H7 (cell line): ENCODE results near the gene EXD3. TPM values are rescaled to one million over a fixed set of nuclear protein-coding genes. Genes with fewer than 3 reads are reported as not detected.

Experiments
- DNase-seq: peaks from one replicate; pipeline ENCODE4 v3.0.0; 2012
- H3K27me3 ChIP-seq: 2 replicates; pipeline ENCODE4 v1.6.0; 2011; ENCODE audit warnings: mild to moderate bottlenecking, low read length; ENCODE audit not compliant: control insufficient read depth, insufficient read depth
- H3K36me3 ChIP-seq: replicated peaks from 2 replicates; pipeline ENCODE4 v1.5.1; 2011; ENCODE audit warnings: low read length; ENCODE audit not compliant: control insufficient read depth, insufficient read depth
- H3K4me3 ChIP-seq: 2 replicates; pipeline ENCODE4 v1.5.1; 2011; ENCODE audit warnings: low read depth, mild to moderate bottlenecking, control low read depth, low read length, moderate library complexity; ENCODE audit not compliant: insufficient read depth
- total RNA-seq: library from RNA; depleted of rRNA; stranded (reverse); fragments of >200 nt; shearing (Covaris generic); gene quantifications from 2 replicates; pipeline ENCODE4 v1.2.3, GENCODE V29; 2014

Gene EXD3
- total RNA-seq, 1 experiment from 2014 or later: 7.0 TPM

DNA sequence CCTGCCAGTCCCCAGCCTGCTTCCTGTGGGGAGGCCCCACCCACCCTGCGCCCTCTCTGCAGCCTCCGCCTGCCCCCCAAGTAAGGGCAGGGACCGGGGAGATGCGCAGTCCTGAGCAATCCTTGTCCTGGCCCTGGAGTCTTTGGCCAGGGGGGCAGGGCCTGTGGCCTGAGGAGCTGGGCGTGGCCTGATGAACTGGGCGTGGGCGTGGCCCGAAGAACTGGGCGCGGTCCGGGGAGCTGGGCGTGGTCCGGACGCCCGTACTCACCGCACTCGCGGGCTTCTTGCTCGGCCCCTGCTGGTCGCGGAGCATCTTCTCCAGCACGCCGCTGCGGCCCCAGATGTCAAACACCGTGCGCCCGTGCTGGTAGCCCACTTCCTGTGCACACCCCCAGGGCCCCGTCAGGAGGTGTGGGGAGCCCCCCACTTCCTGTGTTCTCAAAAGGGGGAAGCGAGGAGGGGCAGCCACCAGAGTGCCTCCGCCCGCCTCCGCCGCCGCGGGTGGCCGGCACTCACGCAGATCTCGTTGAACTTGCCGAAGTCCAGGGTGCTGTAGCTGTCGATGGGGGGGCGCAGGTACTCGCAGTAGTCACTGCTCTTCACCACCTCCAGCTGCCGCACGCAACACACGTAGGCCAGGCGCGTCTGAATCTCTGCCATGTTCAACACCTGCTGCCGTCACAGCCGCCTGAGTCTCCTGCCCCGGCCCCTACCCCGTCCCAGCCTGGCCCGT lies 38.9 kb upstream of the EXD3 start:
- peak; percentile 97 for DNase-seq
- Histone ChIP-seq H3K36me3 (peaks cover 1% of the 10 kb centered on the region; the same call in 1 of the 2 replicates), H3K4me3 (peak overlapping the region; percentile 16; the same call in 1 of the 2 replicates), H3K27me3 (peaks cover 22% of the 10 kb centered on the region)

DNA sequence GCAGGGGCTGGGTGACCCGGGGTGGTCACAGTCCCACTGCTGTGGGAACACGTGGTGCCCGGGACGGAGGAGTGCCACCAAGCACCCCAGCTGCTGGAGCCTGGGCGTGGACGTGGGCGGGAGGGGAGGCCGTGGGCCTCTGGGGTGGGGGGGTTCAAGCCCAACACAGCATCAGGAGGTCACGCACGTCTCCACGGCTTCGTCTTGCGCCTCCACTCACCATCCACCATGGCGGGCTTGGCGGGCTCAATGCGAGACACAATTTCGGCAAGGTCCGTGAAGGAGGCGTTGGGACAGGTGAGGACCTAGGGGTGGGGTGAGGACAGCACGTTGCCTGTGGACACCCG lies 38.3 kb upstream of the EXD3 start:
- H3K36me3 ChIP-seq: peaks cover 4% of the 10 kb centered on the region
- no peak for DNase-seq
- peaks cover 22% of the 10 kb centered on the region for H3K27me3 ChIP-seq
- no peak overlapping the region for H3K4me3 ChIP-seq

DNA sequence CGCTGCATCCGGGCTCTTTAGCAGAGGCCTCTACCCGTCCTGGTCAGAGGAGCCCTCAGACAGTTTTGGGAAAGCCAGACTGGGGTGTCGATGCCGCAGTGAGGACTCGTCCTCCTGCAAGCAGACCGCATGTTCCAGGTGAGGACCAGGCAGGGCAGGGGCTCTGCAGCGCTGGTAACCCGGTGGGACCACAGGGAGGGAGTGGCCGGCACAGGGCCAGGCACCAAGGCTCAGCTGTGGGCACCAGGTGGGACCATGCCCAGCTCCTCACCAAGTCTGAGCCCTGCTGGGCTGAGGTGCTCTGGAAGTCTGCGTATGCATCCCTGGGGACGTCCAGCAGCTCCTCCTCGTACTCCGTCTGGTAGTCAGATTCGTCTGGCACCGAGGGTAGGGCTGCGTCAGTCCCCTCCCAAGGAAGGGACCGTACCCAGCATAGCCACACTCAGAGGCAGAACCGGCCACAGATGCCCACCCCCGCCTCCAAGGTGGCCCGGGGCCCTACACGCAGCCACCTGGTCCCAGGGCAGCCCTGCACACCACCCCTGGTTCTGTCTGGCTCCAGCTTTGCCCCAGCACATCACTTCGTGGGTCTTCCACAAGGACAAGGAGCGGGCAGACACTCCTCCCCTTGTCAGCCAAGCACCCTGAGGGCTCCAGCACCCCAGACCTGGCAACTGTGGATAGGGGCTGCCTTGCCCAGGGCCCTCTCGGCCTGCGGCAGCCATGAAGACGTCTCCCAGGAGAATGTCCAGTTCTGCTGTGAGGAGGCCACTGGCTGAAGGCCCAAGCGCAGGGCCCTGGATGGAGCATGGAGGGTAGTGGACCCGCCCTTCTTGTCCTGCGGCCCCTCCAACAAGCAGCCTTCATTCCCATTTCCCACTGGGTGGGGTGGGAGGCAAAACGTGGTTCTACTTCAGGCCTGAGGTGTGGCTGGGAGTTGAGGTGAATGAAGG lies 37.7 kb upstream of the EXD3 start:
- Histone ChIP-seq H3K36me3 (peaks cover 10% of the 10 kb centered on the region), H3K27me3 (peaks cover 22% of the 10 kb centered on the region), H3K4me3 (no peak overlapping the region)
- DNase-seq: peak; percentile 59

DNA sequence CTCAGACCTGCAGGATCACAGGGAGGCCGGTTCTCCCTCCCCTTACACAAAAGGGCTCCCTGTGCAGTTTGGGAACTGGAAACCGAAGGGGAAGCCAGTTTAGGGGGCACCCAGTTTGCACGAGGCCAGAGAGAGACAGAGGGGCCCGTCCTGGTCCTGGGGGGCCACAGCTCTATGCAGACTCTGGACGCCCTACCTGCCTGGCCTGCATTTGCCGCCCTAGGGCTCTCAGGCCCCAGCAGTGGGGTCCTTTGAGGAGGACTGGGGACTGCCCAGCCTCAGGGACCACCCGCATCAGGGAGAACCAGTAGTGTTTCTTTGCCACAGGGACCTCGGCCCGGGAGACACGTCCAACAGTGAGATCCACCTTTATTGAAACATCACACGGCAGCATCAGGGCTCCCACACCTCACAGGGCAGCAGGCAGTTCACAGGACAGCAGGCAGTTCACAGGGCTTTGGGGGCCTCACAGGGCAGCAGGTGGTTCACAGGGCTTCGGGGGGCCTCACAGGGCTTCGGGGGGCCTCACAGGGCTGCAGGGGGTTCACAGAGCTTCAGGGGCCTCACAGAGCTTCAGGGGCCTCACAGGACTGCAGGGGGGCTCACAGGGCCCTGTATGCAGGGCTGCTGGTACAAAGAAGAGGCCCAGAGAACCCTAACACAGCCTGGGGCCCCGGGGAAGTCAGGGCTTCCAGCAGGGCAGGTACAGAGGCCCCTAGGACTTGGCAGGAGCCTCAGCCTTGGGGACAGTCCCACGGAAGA lies 36.8 kb upstream of the EXD3 start:
- DNase-seq: peak; percentile 71
- Histone ChIP-seq H3K36me3 (peaks cover 10% of the 10 kb centered on the region), H3K27me3 (peaks cover 22% of the 10 kb centered on the region), H3K4me3 (no peak overlapping the region)

DNA sequence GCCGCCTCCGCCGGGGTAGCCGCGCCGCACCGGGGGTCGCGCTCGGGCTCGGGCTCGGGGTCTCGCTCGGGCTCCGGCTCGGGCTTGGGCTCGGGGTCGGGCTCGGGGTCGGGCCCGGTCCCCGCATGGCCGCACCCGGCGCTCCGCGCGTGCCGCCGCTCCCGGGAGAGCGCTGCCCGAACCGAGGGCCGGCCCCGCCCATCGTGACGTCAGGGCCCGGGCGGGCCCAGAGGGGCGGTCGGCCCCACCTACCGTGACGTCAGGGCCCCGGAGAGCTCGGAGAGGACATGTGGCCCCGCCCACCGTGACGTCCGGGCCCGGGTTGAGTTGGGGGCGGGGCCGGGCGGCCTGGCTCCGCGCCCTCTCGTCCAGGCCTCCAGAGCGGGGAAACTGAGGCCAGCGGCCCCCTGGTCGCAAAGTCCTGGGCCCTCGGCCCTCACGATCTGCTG lies 36.2 kb upstream of the EXD3 start, which contains the start of gene NSMF:
TSS of gene NSMF (minus strand) at position 183 of the 449 bp plus-strand sequence. CDS start 232 bp downstream, outside the sequence.
- DNase-seq: peak; percentile 100
- H3K4me3 ChIP-seq: peak within 1 kb of the TSS; percentile 56
- H3K27me3 ChIP-seq: peaks cover 22% of the 10 kb centered on the region
- peaks cover 10% of the 10 kb centered on the region for H3K36me3 ChIP-seq

DNA sequence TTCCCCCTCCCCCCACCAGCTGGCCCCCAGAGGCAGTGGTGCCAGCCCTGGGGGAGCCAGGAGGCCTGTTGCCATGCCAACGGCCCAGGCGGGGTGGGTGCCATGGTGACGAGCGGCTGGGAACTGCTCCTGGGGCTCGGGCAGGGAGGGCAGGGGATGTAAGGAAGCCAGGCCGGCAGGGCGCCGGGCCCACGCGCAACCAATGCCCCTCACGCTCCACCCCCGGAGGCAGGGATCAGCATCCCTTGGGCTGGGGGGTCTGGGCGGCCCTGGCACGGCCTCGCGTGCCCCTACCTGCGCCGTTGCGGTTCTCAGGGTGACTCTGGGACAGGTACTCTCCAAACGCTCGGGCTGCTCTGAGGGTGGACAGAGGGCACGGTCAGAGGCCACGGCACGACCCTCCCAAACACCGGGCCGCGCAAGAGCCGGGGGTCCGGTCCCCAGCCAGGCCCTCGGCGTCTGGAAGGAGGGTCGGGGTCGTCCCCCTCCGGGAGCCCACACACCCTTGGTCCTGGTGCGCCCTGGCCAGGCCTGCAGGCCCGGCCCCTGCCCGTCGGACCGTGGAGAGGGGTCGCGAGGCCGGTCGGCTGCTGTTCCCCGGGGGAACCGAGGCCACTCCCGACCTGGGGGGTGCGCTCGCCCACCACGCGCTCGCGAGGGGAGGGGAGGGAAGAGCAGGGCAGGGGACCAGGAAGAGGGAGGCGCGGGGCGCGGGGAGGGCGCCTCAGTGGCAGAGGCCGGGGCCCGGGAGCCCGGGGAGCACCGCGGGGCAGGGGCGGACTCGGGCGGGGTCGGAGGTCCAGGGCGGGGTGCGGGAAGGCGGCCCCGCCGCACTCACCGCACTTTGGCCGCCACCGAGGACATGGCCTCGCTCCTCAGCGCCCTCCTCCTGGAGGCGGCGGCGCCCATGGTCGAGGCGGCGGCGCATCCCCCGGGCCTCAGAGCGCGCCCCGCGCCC lies 35.5 kb upstream of the EXD3 start:
- DNase-seq: peak; percentile 76

DNA sequence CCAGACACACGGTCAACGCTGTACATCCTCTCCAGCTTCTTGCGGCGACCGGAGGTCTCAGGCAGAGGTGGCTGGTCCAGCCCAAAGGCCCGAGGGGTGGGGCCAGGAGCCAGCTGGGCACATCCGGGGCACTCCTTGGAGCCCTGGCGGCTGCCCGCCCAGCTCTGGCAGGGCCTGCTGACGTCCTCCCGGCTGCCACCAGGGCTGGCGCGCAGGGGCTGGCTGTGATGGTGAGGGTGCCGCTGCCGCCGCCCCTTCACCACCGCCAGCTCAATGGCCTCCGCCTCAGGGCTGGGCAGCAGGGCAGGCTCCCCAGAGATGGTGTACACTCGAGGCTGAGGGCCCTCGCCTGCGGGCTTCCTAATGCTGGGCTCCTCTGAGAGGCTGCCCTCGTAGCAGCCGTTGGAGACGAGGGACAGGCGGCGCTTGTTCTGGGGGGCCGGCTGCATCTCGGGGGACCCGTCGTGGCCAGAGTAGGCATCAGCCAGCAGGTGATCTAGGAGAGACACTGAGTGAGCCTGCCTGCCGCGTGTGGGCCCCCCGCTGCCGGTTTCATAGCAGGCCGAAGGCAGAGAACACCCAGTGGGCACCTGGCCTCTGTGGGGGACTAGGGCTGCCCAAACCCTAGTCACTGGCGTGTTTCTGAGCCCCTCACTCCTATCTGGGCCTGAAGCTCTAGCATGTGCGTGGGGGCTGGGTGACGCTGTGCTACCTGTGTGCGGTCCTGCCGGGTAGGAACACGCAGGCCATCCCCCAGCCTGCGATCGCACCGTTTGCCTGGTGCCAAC lies 34.6 kb upstream of the EXD3 start:
- DNase-seq: no peak
- Histone ChIP-seq H3K36me3 (peaks cover 10% of the 10 kb centered on the region), H3K4me3 (no peak overlapping the region), H3K27me3 (peaks cover 19% of the 10 kb centered on the region)

More for the DNA sequence above, 35.5 kb upstream of the EXD3 start:
- Histone ChIP-seq H3K36me3 (peaks cover 10% of the 10 kb centered on the region), H3K4me3 (peak overlapping the region; percentile 56), H3K27me3 (peaks cover 22% of the 10 kb centered on the region)

DNA sequence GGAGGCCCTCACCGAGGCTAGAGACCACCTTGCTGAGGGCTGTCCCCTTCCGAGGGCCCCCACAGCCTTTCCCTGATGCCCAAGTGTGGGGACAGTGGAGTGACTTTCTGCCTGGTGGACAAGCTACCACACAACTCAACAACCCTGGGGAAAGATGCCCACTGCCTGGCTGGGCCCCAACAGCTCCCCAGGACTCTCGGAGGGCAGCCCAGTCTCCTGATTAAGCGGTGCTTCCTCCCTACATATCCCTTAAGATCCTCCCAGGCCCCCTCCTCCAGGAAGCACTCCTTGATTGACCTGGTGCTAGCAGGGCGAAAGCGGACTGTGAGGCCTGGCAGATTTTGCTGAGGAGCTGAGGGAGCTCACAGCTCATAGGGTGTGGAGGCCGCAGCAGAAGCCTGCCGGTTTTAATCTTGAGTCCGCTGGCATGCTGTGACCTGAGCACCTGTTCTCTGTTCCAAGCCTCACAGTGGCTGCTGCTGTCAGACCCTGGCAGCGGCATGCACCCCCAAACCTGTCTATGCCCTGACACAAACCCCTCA lies 34.0 kb upstream of the EXD3 start:
- Histone ChIP-seq H3K4me3 (no peak overlapping the region), H3K36me3 (peaks cover 10% of the 10 kb centered on the region), H3K27me3 (peaks cover 13% of the 10 kb centered on the region; the same call in 1 of the 2 replicates)
- DNase-seq: no peak

DNA sequence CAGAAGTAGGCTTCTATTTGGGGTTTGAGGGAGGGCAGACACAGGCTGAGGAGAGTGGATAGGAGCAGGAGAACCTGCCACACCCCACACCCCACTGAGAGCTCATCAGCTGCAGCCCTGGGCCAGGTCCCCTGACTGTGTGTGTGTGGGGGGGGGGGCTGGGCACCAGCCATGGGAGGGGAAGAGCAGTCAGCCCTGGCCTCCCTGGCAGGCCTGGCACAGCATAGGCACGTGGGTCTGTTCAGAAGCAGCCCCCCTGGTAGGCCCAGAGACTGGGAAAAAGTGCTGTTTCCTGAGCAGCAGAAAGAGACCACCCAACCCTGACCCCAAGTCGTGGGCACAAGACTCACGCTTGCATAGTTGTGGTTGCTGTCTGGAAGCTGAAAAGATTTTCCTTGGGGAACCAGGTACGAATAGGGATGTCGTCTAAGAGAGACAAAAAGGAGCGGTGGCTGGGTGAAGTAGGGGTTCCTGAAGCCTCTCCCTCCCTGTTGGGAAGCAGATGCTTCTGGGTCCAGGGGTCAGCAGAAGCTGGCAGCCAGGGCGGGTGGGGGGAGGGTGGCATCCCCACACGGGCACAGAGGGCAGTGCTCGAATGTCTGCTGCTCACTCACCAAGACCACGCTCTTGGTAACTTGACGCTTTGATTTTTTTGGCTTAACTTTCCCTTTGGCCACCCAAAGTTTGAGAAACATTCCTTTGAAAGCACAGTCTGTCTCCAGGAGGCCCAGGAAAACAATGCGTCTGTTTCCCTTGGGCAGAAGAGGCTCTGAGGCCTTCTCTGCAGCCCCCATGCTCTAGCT lies 33.3 kb upstream of the EXD3 start:
- H3K36me3 ChIP-seq: peaks cover 10% of the 10 kb centered on the region
- H3K27me3 ChIP-seq: peaks cover 12% of the 10 kb centered on the region; the same call in 1 of the 2 replicates
- H3K4me3 ChIP-seq: no peak overlapping the region
- no peak for DNase-seq

DNA sequence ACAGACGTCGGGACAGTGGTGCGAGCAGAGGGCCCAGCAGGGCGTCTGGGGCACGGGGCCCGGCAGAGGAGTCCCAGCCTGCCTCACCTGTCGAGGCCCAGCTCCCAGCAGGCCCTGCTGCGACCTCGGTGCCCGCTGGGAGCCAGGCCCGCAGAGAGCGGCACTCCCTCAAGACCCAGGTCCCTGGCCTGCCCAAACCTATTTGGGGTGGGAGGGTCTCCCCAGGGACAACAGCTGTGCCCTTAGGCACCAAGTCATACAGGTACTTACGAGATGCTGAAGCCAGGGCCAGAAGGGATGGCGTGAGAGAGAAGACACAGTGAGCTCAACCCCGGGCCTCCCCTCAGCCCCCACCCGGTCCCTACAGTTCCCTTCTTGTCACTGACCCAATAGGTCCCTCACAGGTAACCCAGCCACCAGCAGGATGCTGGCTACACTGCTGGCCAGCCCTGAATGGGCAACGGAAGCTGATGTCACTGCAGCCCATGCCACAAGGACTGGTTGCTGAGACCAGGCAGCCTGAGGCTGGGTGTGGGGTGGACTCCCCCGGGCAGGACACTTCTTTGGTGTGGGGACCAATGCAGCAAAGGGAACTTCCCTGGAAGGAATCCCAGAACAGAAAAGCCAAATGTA lies 32.5 kb upstream of the EXD3 start:
- peaks cover 12% of the 10 kb centered on the region; the same call in 1 of the 2 replicates for H3K27me3 ChIP-seq
- DNase-seq: no peak
- no peak overlapping the region for H3K4me3 ChIP-seq
- peaks cover 10% of the 10 kb centered on the region for H3K36me3 ChIP-seq

DNA sequence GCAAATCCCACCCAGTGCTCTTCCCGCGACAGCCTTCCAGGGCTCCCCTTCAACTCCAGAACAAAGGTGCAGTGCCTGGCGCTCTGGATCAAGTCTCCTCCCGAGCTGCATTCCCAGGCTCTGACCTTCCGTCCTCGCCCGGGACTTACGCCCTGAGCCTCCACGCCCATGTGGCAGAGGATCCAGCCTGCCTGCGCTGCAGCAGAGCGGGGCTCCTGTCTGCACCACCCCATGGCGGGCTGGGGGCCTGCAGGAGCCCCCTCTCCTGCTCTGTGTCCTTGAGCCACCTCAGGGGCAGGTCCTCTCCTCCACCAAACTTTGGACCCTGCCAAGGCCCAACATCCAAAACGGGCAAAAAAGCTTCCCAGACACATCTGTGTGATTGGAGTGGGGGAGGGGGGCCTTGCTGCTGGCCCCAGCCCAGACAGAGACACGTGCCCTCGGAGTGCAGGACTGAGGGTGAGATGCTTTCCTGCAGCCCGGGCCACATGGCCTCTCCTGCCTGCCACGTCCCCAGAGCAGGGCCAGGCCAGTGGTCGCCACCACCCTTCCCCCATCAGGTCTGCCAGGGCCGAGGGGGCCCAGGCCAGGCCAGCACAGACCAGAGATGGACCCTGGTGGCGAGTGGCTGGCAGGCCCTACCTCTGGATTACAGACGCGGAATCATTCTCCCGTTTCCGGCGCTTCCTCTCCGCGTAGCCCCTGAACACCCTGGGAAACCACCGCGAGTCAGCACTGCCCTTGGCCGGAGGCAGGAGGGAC lies 31.8 kb upstream of the EXD3 start:
- Histone ChIP-seq H3K4me3 (peak overlapping the region; percentile 44), H3K36me3 (peaks cover 10% of the 10 kb centered on the region), H3K27me3 (peaks cover 8% of the 10 kb centered on the region; the same call in 1 of the 2 replicates)
- peak; percentile 87 for DNase-seq
